ENCODE data around the gene SPRR4.

Gene SPRR4

GRCh38 chr1:152946651-152947256 is 23.7 kb upstream of the SPRR4 start, which contains the start of gene SPRR5:
Gene SPRR5, plus strand, starts transcription at chr1:152947206. Its CDS starts 1,349 bp downstream, at chr1:152948555.
- 60 to 93% methylated on average over 2 to 3 of the region's 4 CpGs for WGBS, 2 experiments (ENCODE audit: insufficient coverage in 2 of 2)
- no peaks in the 10 kb centered on the region for H3K4me1 ChIP-seq (ENCODE audit: control insufficient read depth, insufficient read depth, low read length, poor library complexity, severe bottlenecking)
- no peak within 1 kb of the TSS for H3K4me3 ChIP-seq (ENCODE audit: extremely low read depth, insufficient read depth, low read length, poor library complexity, severe bottlenecking)
- no peak within 1 kb of the TSS for H3K27ac ChIP-seq (ENCODE audit: low read depth, low read length, severe bottlenecking)
- H3K9me3 ChIP-seq (ENCODE audit: control insufficient read depth, low read length) = peaks cover 5% of the 10 kb centered on the region
- H3K36me3 ChIP-seq (ENCODE audit: control insufficient read depth, insufficient read depth, low read length) = no peaks in the 10 kb centered on the region

GRCh38 chr1:152951711-152952110 is 18.7 kb upstream of the SPRR4 start:
- WGBS, 2 experiments (ENCODE audit: insufficient coverage in 2 of 2) = 80% methylated on average over 4 of the region's 5 CpGs; no CpG with 5 or more reads in 1 of the 2 experiments
- peaks cover 5% of the 10 kb centered on the region for H3K9me3 ChIP-seq (ENCODE audit: control insufficient read depth, low read length)

GRCh38 chr1:152953761-152954160 is 16.7 kb upstream of the SPRR4 start:
- Histone ChIP-seq H3K9me3 (ENCODE audit: control insufficient read depth, low read length) (peaks cover 5% of the 10 kb centered on the region), H3K27ac (ENCODE audit: low read depth, low read length, severe bottlenecking) (no peak overlapping the region), H3K4me1 (ENCODE audit: control insufficient read depth, insufficient read depth, low read length, poor library complexity, severe bottlenecking) (no peaks in the 10 kb centered on the region), H3K4me3 (ENCODE audit: extremely low read depth, insufficient read depth, low read length, poor library complexity, severe bottlenecking) (no peak overlapping the region), H3K36me3 (ENCODE audit: control insufficient read depth, insufficient read depth, low read length) (no peaks in the 10 kb centered on the region)
- 69% methylated on average over 3 to 4 of the region's 7 CpGs for WGBS, 2 experiments (ENCODE audit: insufficient coverage in 2 of 2)

More at GRCh38 chr1:152951711-152952110, 18.7 kb upstream of the SPRR4 start:
- Histone ChIP-seq H3K4me1 (ENCODE audit: control insufficient read depth, insufficient read depth, low read length, poor library complexity, severe bottlenecking) (no peaks in the 10 kb centered on the region), H3K27ac (ENCODE audit: low read depth, low read length, severe bottlenecking) (no peak overlapping the region), H3K4me3 (ENCODE audit: extremely low read depth, insufficient read depth, low read length, poor library complexity, severe bottlenecking) (no peak overlapping the region), H3K36me3 (ENCODE audit: control insufficient read depth, insufficient read depth, low read length) (no peaks in the 10 kb centered on the region)

- peaks cover 5% of the 10 kb centered on the region for H3K9me3 ChIP-seq (ENCODE audit: control insufficient read depth, low read length)
- H3K4me3 ChIP-seq (ENCODE audit: extremely low read depth, insufficient read depth, low read length, poor library complexity, severe bottlenecking) = no peak overlapping the region
- no peaks in the 10 kb centered on the region for H3K36me3 ChIP-seq (ENCODE audit: control insufficient read depth, insufficient read depth, low read length)
- no peak overlapping the region for H3K27ac ChIP-seq (ENCODE audit: low read depth, low read length, severe bottlenecking)
- H3K4me1 ChIP-seq (ENCODE audit: control insufficient read depth, insufficient read depth, low read length, poor library complexity, severe bottlenecking) = no peaks in the 10 kb centered on the region
- 79 to 100% methylated on average over 1 to 2 of the region's 6 CpGs for WGBS, 2 experiments (ENCODE audit: insufficient coverage in 2 of 2)
These were observed 16.0 kb upstream of the SPRR4 start for GRCh38 chr1:152954436-152954835.

GRCh38 chr1:152957561-152957960 is 12.9 kb upstream of the SPRR4 start:
- Histone ChIP-seq H3K27ac (ENCODE audit: low read depth, low read length, severe bottlenecking) (no peak overlapping the region), H3K9me3 (ENCODE audit: control insufficient read depth, low read length) (no peaks in the 10 kb centered on the region), H3K4me3 (ENCODE audit: extremely low read depth, insufficient read depth, low read length, poor library complexity, severe bottlenecking) (no peak overlapping the region), H3K4me1 (ENCODE audit: control insufficient read depth, insufficient read depth, low read length, poor library complexity, severe bottlenecking) (no peaks in the 10 kb centered on the region), H3K36me3 (ENCODE audit: control insufficient read depth, insufficient read depth, low read length) (no peaks in the 10 kb centered on the region)
- 81 to 96% methylated on average over 3 of the region's 3 CpGs for WGBS, 2 experiments (ENCODE audit: insufficient coverage in 2 of 2)

GRCh38 chr1:152959273-152959672 is 11.2 kb upstream of the SPRR4 start:
- no peak overlapping the region for H3K27ac ChIP-seq (ENCODE audit: low read depth, low read length, severe bottlenecking)
- 83% methylated on average over 1 of the region's 3 CpGs; no CpG with 5 or more reads in 1 of the 2 experiments for WGBS, 2 experiments (ENCODE audit: insufficient coverage in 2 of 2)

GRCh38 chr1:152959801-152960451 is 10.5 kb upstream of the SPRR4 start:
- H3K4me3 ChIP-seq (ENCODE audit: extremely low read depth, insufficient read depth, low read length, poor library complexity, severe bottlenecking) = no peak overlapping the region
- no peaks in the 10 kb centered on the region for H3K4me1 ChIP-seq (ENCODE audit: control insufficient read depth, insufficient read depth, low read length, poor library complexity, severe bottlenecking)
- H3K9me3 ChIP-seq (ENCODE audit: control insufficient read depth, low read length) = no peaks in the 10 kb centered on the region
- H3K27ac ChIP-seq (ENCODE audit: low read depth, low read length, severe bottlenecking) = no peak overlapping the region
- no peaks in the 10 kb centered on the region for H3K36me3 ChIP-seq (ENCODE audit: control insufficient read depth, insufficient read depth, low read length)
- WGBS, 2 experiments (ENCODE audit: insufficient coverage in 2 of 2) = 92% methylated on average over 9 of the region's 10 CpGs

More at GRCh38 chr1:152959273-152959672, 11.2 kb upstream of the SPRR4 start:
- no peak overlapping the region for H3K4me3 ChIP-seq (ENCODE audit: extremely low read depth, insufficient read depth, low read length, poor library complexity, severe bottlenecking)
- no peaks in the 10 kb centered on the region for H3K4me1 ChIP-seq (ENCODE audit: control insufficient read depth, insufficient read depth, low read length, poor library complexity, severe bottlenecking)
- no peaks in the 10 kb centered on the region for H3K9me3 ChIP-seq (ENCODE audit: control insufficient read depth, low read length)
- H3K36me3 ChIP-seq (ENCODE audit: control insufficient read depth, insufficient read depth, low read length) = no peaks in the 10 kb centered on the region

GRCh38 chr1:152960452-152961044 is 9.9 kb upstream of the SPRR4 start:
- Histone ChIP-seq H3K36me3 (ENCODE audit: control insufficient read depth, insufficient read depth, low read length) (no peaks in the 10 kb centered on the region), H3K4me1 (ENCODE audit: control insufficient read depth, insufficient read depth, low read length, poor library complexity, severe bottlenecking) (no peaks in the 10 kb centered on the region), H3K9me3 (ENCODE audit: control insufficient read depth, low read length) (no peaks in the 10 kb centered on the region), H3K4me3 (ENCODE audit: extremely low read depth, insufficient read depth, low read length, poor library complexity, severe bottlenecking) (no peak overlapping the region), H3K27ac (ENCODE audit: low read depth, low read length, severe bottlenecking) (no peak overlapping the region)
- 70 to 79% methylated on average over 6 to 7 of the region's 10 CpGs for WGBS, 2 experiments (ENCODE audit: insufficient coverage in 2 of 2)

GRCh38 chr1:152961226-152961891 is 9.1 kb upstream of the SPRR4 start:
- Histone ChIP-seq H3K9me3 (ENCODE audit: control insufficient read depth, low read length) (no peaks in the 10 kb centered on the region), H3K4me3 (ENCODE audit: extremely low read depth, insufficient read depth, low read length, poor library complexity, severe bottlenecking) (no peak overlapping the region), H3K4me1 (ENCODE audit: control insufficient read depth, insufficient read depth, low read length, poor library complexity, severe bottlenecking) (no peaks in the 10 kb centered on the region), H3K36me3 (ENCODE audit: control insufficient read depth, insufficient read depth, low read length) (no peaks in the 10 kb centered on the region), H3K27ac (ENCODE audit: low read depth, low read length, severe bottlenecking) (no peak overlapping the region)
- WGBS, 2 experiments (ENCODE audit: insufficient coverage in 2 of 2) = 87 to 89% methylated on average over 7 of the region's 7 CpGs

- H3K4me1 ChIP-seq (ENCODE audit: control insufficient read depth, insufficient read depth, low read length, poor library complexity, severe bottlenecking) = no peaks in the 10 kb centered on the region
- no peaks in the 10 kb centered on the region for H3K9me3 ChIP-seq (ENCODE audit: control insufficient read depth, low read length)
- no peak overlapping the region for H3K27ac ChIP-seq (ENCODE audit: low read depth, low read length, severe bottlenecking)
- no peaks in the 10 kb centered on the region for H3K36me3 ChIP-seq (ENCODE audit: control insufficient read depth, insufficient read depth, low read length)
- 71 to 94% methylated on average over 2 of the region's 2 CpGs for WGBS, 2 experiments (ENCODE audit: insufficient coverage in 2 of 2)
- H3K4me3 ChIP-seq (ENCODE audit: extremely low read depth, insufficient read depth, low read length, poor library complexity, severe bottlenecking) = no peak overlapping the region
These were observed 7.5 kb upstream of the SPRR4 start for GRCh38 chr1:152962876-152963415.
